A549 treated with dexamethasone at 1 μM for 4 hours (cell line): ENCODE measurements around the gene ADCYAP1. TPM values are rescaled to one million over a fixed set of nuclear protein-coding genes. Genes with fewer than 3 reads are reported as not detected.

Source experiments
- total RNA-seq: library from RNA; stranded (reverse); fragments of 200-300 nt; extraction: Qiagen RNA extraction; gene quantifications from 5 replicates; pipeline ENCODE4 v1.2.3, GENCODE V29; 2022

The ADCYAP1 gene
- total RNA-seq: not detected in 5 replicates

DNA sequence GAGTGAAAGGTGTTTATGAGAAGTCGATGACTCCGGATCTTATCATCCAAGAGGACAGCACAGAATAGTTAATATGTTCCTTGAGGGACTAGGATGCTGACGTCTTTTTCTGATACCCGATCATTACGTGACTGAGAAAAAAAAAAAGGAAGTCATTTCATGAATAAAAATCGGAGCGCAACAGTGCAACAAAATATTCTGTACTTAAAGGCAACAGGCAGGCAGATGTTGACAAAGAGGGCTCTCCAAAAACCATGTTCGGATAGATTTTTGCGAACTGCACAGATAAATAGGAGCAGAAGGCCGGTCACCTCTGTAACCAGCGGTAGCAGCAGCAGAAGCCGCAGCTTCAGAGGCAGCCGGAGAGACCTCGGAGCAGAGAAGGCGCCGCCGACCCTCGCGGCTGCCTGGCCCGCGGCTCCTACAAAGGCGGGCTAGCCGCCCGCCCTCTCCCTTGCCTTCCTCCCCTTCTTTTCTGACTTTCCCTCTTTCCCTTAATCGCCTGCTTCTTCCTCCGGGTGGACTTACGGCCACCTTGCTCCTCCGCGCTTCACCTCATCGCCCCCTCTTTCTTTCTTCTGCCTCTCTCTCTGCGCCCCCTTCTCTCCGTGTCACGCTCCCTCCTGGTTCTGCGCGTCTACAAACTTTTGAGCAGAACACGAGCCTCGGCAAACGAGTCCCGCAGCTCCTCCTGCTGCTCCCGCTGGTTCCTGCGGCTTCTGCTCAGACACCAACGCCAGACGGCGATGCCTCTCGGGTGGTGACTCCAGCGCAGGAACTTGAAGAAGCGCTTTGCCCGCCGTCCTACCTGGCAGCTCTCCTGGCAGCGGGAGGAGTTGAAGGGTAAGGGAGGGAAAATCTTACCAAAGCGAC, at the start of gene ADCYAP1:
TSS of gene ADCYAP1 (plus strand) at position 654 of the 873 bp plus-strand sequence. CDS start 516 bp downstream, outside the sequence.

Other genes with a start within 250 kb of the ADCYAP1 start
- 157 to 183 TPM (median 174 TPM) in 5 replicates for gene TYMS, start 247.2 kb upstream of the ADCYAP1 start, total RNA-seq
- 18.9 to 26.6 TPM (median 23.9 TPM) in 5 replicates for gene ENOSF1, start 192.2 kb upstream of the ADCYAP1 start, total RNA-seq
- gene YES1, start 92.6 kb upstream of the ADCYAP1 start, total RNA-seq: 20.9 to 30.5 TPM (median 27.5 TPM) in 5 replicates